PC-3 (cell line): ENCODE measurements around the gene GTF2A1L.
A peak's percentile ranks its signal among the peaks of the same experiment; 100 is the strongest.

Experiments
- EZH2 ChIP-seq: fragments of 300-600 bp; sonication (generic); IDR thresholded peaks from one replicate; pipeline ENCODE4 v1.6.1; 2017; ENCODE audit warnings: antibody characterized with exemption, mild to moderate bottlenecking, low read length; ENCODE audit not compliant: unreplicated experiment
- EZH2phosphoT487 ChIP-seq: fragments of 300-600 bp; sonication (generic); IDR thresholded peaks from 2 replicates; pipeline ENCODE4 v1.6.1; 2018; ENCODE audit warnings: mild to moderate bottlenecking, antibody characterized with exemption, low read length, borderline replicate concordance
- TF ChIP-seq, protein P1 (sequence below): fragments of 300-600 bp; sonication (generic); conservative IDR thresholded peaks from 2 replicates; pipeline ENCODE4 v1.5.1; 2017; ENCODE audit warnings: antibody characterized with exemption, low read depth, mild to moderate bottlenecking, low read length

DNA sequence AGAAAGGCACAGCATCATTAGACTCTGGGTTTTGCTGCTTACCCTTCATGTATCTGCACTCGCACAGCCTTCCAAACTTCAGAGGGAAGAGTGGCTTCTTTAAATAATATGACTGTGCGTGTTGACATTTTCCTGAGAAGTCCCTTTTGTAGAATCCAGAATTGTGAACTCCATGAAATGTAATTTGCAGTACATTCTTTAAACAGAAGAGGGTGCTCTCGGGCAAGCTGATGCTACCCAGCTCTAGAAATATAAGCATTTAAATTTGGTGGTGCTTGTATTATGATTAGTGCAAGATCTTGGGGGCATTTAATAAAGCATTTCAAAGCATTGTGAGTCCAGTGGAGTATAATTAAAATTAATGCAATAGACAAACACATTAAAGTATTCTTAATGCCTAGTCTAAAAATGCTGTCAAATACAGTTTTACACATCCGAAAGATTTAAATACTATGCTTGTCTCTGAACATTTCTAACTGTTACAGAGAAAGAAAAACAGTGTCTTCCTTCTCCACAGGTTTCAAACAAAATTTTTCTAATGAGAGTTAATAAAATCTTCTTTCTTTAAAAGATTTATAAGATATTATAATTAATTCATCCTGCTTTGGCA is 17.3 kb upstream of the GTF2A1L start:
- TF ChIP-seq, protein P1, sequence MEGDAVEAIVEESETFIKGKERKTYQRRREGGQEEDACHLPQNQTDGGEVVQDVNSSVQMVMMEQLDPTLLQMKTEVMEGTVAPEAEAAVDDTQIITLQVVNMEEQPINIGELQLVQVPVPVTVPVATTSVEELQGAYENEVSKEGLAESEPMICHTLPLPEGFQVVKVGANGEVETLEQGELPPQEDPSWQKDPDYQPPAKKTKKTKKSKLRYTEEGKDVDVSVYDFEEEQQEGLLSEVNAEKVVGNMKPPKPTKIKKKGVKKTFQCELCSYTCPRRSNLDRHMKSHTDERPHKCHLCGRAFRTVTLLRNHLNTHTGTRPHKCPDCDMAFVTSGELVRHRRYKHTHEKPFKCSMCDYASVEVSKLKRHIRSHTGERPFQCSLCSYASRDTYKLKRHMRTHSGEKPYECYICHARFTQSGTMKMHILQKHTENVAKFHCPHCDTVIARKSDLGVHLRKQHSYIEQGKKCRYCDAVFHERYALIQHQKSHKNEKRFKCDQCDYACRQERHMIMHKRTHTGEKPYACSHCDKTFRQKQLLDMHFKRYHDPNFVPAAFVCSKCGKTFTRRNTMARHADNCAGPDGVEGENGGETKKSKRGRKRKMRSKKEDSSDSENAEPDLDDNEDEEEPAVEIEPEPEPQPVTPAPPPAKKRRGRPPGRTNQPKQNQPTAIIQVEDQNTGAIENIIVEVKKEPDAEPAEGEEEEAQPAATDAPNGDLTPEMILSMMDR = peak; percentile 81
- TF ChIP-seq EZH2 = no peak
- no peak for TF ChIP-seq EZH2phosphoT487
